WTC11 (cell line): ENCODE measurements around the gene SPINDOC. TPM values are rescaled to one million over a fixed set of nuclear protein-coding genes. Genes with fewer than 3 reads are reported as not detected.

ENCODE experiments used
- ATAC-seq: fragments of 200-7000 bp; cut with Tn5 transposase; 2 replicates; pipeline ENCODE4 v1.10.0; 2021; ENCODE audit warnings: mild to moderate bottlenecking, moderate library complexity
- CTCF ChIA-PET: fragments of 300-600 bp; sonication (Branson Sonifier 250); formaldehyde crosslinking; loops from one replicate; lab custom pipeline; 2021; ENCODE audit warnings: antibody characterized with exemption; lab: Charles Lee
- POLR2A ChIA-PET: fragments of 350-600 bp; sonication (Branson Sonifier 250); formaldehyde crosslinking; loops from one replicate; lab custom pipeline; 2021; ENCODE audit warnings: antibody characterized with exemption; lab: Charles Lee
- DNase-seq: peaks from one replicate; pipeline ENCODE4 v3.0.0; 2021; ENCODE audit warnings: low spot score
- H3K27ac Mint-ChIP-seq: 2 replicates; pipeline ENCODE4 v1.8.0; 2021; ENCODE audit warnings: mixed read lengths
- H3K27me3 Mint-ChIP-seq: 2 replicates; pipeline ENCODE4 v1.8.0; 2021; ENCODE audit warnings: low read depth, mild to moderate bottlenecking, moderate library complexity, mixed read lengths
- H3K36me3 Mint-ChIP-seq: 2 replicates; pipeline ENCODE4 v1.8.0; 2021; ENCODE audit warnings: mixed read lengths
- H3K4me1 Mint-ChIP-seq: 2 replicates; pipeline ENCODE4 v1.8.0; 2022; ENCODE audit warnings: mixed read lengths
- H3K4me3 Mint-ChIP-seq: 2 replicates; pipeline ENCODE4 v1.8.0; 2021; ENCODE audit warnings: mild to moderate bottlenecking, moderate library complexity, mixed read lengths
- H3K9me3 Mint-ChIP-seq: 2 replicates; pipeline ENCODE4 v1.8.0; 2021; ENCODE audit warnings: mixed read lengths
- EMX1 ChIP-seq: fragments of 250-450 bp; sonication (Bioruptor Pico); IDR thresholded peaks from 2 replicates; pipeline ENCODE4 v1.8.0; 2021; ENCODE audit warnings: mild to moderate bottlenecking
- FOXK1 ChIP-seq: sonication (generic); formaldehyde crosslinking; IDR thresholded peaks from 2 replicates; pipeline ENCODE4 v1.8.0; 2022; ENCODE audit warnings: mild to moderate bottlenecking, moderate library complexity, missing genetic modification reagents
- GTF2I ChIP-seq: fragments of 250-450 bp; sonication (Bioruptor Pico); conservative IDR thresholded peaks from 2 replicates; pipeline ENCODE4 v1.4.0; 2021; ENCODE audit warnings: mild to moderate bottlenecking
- NFE2L1 ChIP-seq: sonication (generic); formaldehyde crosslinking; IDR thresholded peaks from 2 replicates; pipeline ENCODE4 v1.8.1; 2023; ENCODE audit warnings: missing genetic modification reagents
- NR3C1 ChIP-seq: sonication (generic); formaldehyde crosslinking; conservative IDR thresholded peaks from 2 replicates; pipeline ENCODE4 v1.8.1; 2023; ENCODE audit warnings: low read depth, mild to moderate bottlenecking, missing genetic modification reagents
- OVOL2 ChIP-seq: fragments of 250-450 bp; sonication (Bioruptor Pico); IDR thresholded peaks from 2 replicates; pipeline ENCODE4 v1.9.0; 2021; ENCODE audit warnings: mild to moderate bottlenecking, borderline replicate concordance
- RELA ChIP-seq: sonication (generic); formaldehyde crosslinking; IDR thresholded peaks from 2 replicates; pipeline ENCODE4 v1.8.1; 2022; ENCODE audit warnings: missing genetic modification reagents, mild to moderate bottlenecking, borderline replicate concordance
- RORB ChIP-seq: fragments of 250-450 bp; sonication (Bioruptor Pico); IDR thresholded peaks from 2 replicates; pipeline ENCODE4 v1.9.0; 2021; ENCODE audit warnings: mild to moderate bottlenecking
- SP1 ChIP-seq: sonication (generic); formaldehyde crosslinking; conservative IDR thresholded peaks from 2 replicates; pipeline ENCODE4 v1.8.1; 2022; ENCODE audit warnings: missing genetic modification reagents
- ZNF263 ChIP-seq: sonication (generic); formaldehyde crosslinking; IDR thresholded peaks from 2 replicates; pipeline ENCODE4 v1.8.1; 2022; ENCODE audit warnings: low read depth, mild to moderate bottlenecking, moderate library complexity, missing genetic modification reagents
- ZNF317 ChIP-seq: sonication (generic); formaldehyde crosslinking; IDR thresholded peaks from 2 replicates; pipeline ENCODE4 v1.8.1; 2023; ENCODE audit warnings: low read depth, mild to moderate bottlenecking, moderate library complexity, missing genetic modification reagents, borderline replicate concordance
- ZNF416 ChIP-seq: fragments of 250-450 bp; sonication (Bioruptor Pico); IDR thresholded peaks from 2 replicates; pipeline ENCODE4 v1.9.0; 2021; ENCODE audit warnings: mild to moderate bottlenecking, inconsistent platforms
- ZNF423 ChIP-seq: fragments of 250-450 bp; sonication (Bioruptor Pico); IDR thresholded peaks from 2 replicates; pipeline ENCODE4 v2.1.2; 2022; ENCODE audit warnings: mild to moderate bottlenecking, moderate library complexity
- total RNA-seq: library from RNA; stranded (reverse); gene quantifications from 3 replicates; pipeline ENCODE4 v1.2.3, GENCODE V29; 2021
- TF ChIP-seq, protein P1 (sequence below): sonication (generic); formaldehyde crosslinking; IDR thresholded peaks from 2 replicates; pipeline ENCODE4 v1.8.1; 2022; ENCODE audit warnings: low read depth, missing genetic modification reagents, borderline replicate concordance
- TF ChIP-seq, protein P2 (sequence below): sonication (generic); formaldehyde crosslinking; IDR thresholded peaks from 2 replicates; pipeline ENCODE4 v1.8.0; 2022; ENCODE audit warnings: mild to moderate bottlenecking, missing genetic modification reagents
- TF ChIP-seq, protein P3 (sequence below): sonication (generic); formaldehyde crosslinking; IDR thresholded peaks from 2 replicates; pipeline ENCODE4 v1.8.1; 2023; ENCODE audit warnings: mild to moderate bottlenecking, moderate library complexity, missing genetic modification reagents
- TF ChIP-seq, protein P4 (sequence below): sonication (generic); formaldehyde crosslinking; IDR thresholded peaks from 2 replicates; pipeline ENCODE4 v1.8.0; 2022; ENCODE audit warnings: mild to moderate bottlenecking, missing genetic modification reagents
- TF ChIP-seq, protein P5 (sequence below): sonication (generic); formaldehyde crosslinking; IDR thresholded peaks from 2 replicates; pipeline ENCODE4 v1.8.1; 2023; ENCODE audit warnings: mild to moderate bottlenecking, missing genetic modification reagents, moderate library complexity
- TF ChIP-seq, protein P6 (sequence below): sonication (generic); formaldehyde crosslinking; IDR thresholded peaks from 2 replicates; pipeline ENCODE4 v1.8.1; 2022; ENCODE audit warnings: mild to moderate bottlenecking, moderate library complexity, missing genetic modification reagents

SPINDOC gene
- total RNA-seq, 1 experiment from 2014 or later: 93.8 TPM

DNA sequence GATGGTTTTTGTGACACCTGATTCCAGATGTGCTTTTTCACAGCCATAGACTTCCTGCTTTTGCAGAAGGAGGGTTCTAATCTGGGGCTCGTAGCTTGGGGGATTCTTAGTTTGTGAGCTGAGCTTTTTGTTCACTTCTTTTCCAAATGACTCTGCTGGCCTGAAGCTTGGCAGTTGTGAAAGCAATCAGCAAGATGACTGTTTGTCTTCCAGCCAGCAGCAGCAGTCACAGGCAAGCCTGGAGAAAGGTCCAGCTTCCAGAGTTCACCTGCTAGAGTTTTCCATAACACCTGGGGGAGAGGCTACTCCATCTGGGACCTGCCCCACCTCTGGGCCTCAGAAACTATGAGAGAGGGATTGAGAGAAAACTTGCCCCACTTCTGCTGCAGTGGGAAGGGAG is 29.8 kb downstream of the SPINDOC start:
- H3K27ac Mint-ChIP-seq: peak overlapping the region; percentile 93

DNA sequence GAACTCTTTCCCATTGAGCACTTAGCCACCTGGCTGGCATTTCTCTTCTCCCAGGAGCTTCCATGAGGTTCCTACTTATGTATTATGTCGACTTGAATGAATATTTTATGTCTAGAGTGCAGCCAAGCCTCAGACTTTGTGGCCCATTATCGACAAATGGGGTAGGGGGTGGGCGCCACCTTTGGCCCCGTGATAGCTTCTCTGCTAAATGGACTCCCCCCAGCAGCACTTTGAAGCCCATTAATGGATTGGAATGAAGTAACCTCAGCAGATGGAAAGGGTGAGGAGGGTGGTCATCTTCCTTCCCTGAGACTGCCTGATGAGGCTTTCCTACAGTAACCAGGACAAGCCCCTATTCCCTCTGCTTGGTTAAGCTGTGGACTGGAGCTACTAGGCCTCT is 31.6 kb downstream of the SPINDOC start:
- DNase-seq (no peak), ATAC-seq (no peak)
- ChIA-PET POLR2A (interaction anchor here (0.6 kb wide), 1 partner anchor 79 kb away, joined by 5 read pairs; no protein-coding TSS in a partner anchor), CTCF (interaction anchor here (0.6 to 1.0 kb wide), 4 partner anchors 27 to 155 kb away, joined by 3 to 5 read pairs (median 4); no protein-coding TSS in a partner anchor)
- Mint-ChIP-seq H3K27ac (no peak overlapping the region), H3K27me3 (no peaks in the 10 kb centered on the region), H3K4me1 (peaks cover 84% of the 10 kb centered on the region), H3K4me3 (no peak overlapping the region), H3K36me3 (peaks cover 2% of the 10 kb centered on the region; the same call in 1 of the 2 replicates), H3K9me3 (no peaks in the 10 kb centered on the region)
- TF ChIP-seq, protein P1, sequence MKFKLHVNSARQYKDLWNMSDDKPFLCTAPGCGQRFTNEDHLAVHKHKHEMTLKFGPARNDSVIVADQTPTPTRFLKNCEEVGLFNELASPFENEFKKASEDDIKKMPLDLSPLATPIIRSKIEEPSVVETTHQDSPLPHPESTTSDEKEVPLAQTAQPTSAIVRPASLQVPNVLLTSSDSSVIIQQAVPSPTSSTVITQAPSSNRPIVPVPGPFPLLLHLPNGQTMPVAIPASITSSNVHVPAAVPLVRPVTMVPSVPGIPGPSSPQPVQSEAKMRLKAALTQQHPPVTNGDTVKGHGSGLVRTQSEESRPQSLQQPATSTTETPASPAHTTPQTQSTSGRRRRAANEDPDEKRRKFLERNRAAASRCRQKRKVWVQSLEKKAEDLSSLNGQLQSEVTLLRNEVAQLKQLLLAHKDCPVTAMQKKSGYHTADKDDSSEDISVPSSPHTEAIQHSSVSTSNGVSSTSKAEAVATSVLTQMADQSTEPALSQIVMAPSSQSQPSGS: no peak
- no peak for TF ChIP-seq ZNF416 (CRISPR knock-in tag)
- no peak for TF ChIP-seq RELA (CRISPR knock-in tag)
- no peak for TF ChIP-seq NR3C1
- no peak for TF ChIP-seq NFE2L1 (CRISPR knock-in tag)
- no peak for TF ChIP-seq EMX1
- TF ChIP-seq GTF2I (CRISPR knock-in tag): no peak
- no peak for TF ChIP-seq SP1 (CRISPR knock-in tag)

More for the DNA sequence above, 29.8 kb downstream of the SPINDOC start:
- no peak for ATAC-seq
- H3K36me3 Mint-ChIP-seq: peaks cover 2% of the 10 kb centered on the region; the same call in 1 of the 2 replicates
- CTCF ChIA-PET: interaction anchor here (0.7 to 1.8 kb wide), 7 partner anchors 63 to 157 kb away, joined by 3 to 8 read pairs (median 4); partner anchors contain the start of gene RCOR2
- DNase-seq: no peak
- POLR2A ChIA-PET: no interaction called here
- H3K9me3 Mint-ChIP-seq: no peaks in the 10 kb centered on the region
- H3K4me1 Mint-ChIP-seq: peaks cover 79% of the 10 kb centered on the region
- peak overlapping the region; percentile 90 for H3K4me3 Mint-ChIP-seq
- H3K27me3 Mint-ChIP-seq: no peaks in the 10 kb centered on the region
- TF ChIP-seq FOXK1 (CRISPR knock-in tag) (no peak), ZNF263 (no peak), ZNF423 (CRISPR knock-in tag) (no peak), RORB (CRISPR knock-in tag) (no peak), ZNF317 (CRISPR knock-in tag) (no peak), RELA (CRISPR knock-in tag) (no peak), OVOL2 (CRISPR knock-in tag) (no peak)
- TF ChIP-seq, protein P2, sequence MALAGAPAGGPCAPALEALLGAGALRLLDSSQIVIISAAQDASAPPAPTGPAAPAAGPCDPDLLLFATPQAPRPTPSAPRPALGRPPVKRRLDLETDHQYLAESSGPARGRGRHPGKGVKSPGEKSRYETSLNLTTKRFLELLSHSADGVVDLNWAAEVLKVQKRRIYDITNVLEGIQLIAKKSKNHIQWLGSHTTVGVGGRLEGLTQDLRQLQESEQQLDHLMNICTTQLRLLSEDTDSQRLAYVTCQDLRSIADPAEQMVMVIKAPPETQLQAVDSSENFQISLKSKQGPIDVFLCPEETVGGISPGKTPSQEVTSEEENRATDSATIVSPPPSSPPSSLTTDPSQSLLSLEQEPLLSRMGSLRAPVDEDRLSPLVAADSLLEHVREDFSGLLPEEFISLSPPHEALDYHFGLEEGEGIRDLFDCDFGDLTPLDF: no peak
- TF ChIP-seq, protein P3, sequence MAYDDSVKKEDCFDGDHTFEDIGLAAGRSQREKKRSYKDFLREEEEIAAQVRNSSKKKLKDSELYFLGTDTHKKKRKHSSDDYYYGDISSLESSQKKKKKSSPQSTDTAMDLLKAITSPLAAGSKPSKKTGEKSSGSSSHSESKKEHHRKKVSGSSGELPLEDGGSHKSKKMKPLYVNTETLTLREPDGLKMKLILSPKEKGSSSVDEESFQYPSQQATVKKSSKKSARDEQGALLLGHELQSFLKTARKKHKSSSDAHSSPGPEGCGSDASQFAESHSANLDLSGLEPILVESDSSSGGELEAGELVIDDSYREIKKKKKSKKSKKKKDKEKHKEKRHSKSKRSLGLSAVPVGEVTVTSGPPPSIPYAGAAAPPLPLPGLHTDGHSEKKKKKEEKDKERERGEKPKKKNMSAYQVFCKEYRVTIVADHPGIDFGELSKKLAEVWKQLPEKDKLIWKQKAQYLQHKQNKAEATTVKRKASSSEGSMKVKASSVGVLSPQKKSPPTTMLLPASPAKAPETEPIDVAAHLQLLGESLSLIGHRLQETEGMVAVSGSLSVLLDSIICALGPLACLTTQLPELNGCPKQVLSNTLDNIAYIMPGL (CRISPR knock-in tag): no peak
- TF ChIP-seq, protein P4, sequence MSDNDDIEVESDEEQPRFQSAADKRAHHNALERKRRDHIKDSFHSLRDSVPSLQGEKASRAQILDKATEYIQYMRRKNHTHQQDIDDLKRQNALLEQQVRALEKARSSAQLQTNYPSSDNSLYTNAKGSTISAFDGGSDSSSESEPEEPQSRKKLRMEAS (CRISPR knock-in tag): no peak
- TF ChIP-seq, protein P5, sequence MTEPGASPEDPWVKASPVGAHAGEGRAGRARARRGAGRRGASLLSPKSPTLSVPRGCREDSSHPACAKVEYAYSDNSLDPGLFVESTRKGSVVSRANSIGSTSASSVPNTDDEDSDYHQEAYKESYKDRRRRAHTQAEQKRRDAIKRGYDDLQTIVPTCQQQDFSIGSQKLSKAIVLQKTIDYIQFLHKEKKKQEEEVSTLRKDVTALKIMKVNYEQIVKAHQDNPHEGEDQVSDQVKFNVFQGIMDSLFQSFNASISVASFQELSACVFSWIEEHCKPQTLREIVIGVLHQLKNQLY (CRISPR knock-in tag): no peak
- TF ChIP-seq, protein P6, sequence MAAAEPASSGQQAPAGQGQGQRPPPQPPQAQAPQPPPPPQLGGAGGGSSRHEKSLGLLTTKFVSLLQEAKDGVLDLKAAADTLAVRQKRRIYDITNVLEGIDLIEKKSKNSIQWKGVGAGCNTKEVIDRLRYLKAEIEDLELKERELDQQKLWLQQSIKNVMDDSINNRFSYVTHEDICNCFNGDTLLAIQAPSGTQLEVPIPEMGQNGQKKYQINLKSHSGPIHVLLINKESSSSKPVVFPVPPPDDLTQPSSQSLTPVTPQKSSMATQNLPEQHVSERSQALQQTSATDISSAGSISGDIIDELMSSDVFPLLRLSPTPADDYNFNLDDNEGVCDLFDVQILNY (CRISPR knock-in tag): no peak
